ENCODE results near the gene ZDHHC6.

DNA sequence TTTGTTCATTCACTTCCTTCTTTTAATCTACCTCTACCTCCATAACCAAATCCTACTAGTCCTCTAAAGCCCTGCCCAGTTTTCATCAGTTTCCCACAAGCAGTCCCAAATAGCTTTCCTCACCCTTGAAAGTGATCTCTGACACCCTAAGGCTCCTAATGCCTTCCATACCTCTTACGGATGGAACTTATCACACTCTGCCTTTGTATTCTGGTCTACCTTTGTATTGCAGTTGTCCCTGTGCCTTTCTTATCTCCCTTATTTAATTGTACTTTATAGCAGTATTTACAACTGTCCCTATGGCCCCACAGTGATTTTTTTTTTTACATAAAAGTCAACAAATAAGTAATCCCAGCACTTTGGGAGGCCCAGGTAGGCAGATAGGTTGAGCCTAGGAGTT, 39.0 kb downstream of the ZDHHC6 start:
- TF ChIP-seq, protein P1, sequence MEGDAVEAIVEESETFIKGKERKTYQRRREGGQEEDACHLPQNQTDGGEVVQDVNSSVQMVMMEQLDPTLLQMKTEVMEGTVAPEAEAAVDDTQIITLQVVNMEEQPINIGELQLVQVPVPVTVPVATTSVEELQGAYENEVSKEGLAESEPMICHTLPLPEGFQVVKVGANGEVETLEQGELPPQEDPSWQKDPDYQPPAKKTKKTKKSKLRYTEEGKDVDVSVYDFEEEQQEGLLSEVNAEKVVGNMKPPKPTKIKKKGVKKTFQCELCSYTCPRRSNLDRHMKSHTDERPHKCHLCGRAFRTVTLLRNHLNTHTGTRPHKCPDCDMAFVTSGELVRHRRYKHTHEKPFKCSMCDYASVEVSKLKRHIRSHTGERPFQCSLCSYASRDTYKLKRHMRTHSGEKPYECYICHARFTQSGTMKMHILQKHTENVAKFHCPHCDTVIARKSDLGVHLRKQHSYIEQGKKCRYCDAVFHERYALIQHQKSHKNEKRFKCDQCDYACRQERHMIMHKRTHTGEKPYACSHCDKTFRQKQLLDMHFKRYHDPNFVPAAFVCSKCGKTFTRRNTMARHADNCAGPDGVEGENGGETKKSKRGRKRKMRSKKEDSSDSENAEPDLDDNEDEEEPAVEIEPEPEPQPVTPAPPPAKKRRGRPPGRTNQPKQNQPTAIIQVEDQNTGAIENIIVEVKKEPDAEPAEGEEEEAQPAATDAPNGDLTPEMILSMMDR (IDR thresholded peaks at IDR 0.05), result no peak
- TF ChIP-seq POLR2AphosphoS5 (IDR thresholded peaks at IDR 0.05) (no peak), POLR2A (IDR thresholded peaks at IDR 0.05) (no peak)

Measured in prostate gland (tissue), 2 donors.